Neuronal stem cell (in vitro differentiated cells): ENCODE results near the gene NEK10.
A peak's percentile ranks its signal among the peaks of the same experiment; 100 is the strongest.

Source experiments
- DNase-seq: peaks from one replicate; pipeline ENCODE4 v3.0.0-alpha.2; 2013; ENCODE audit warnings: low spot score
- H2AFZ ChIP-seq: one replicate; pipeline ENCODE4 v1.6.1; 2013; ENCODE audit warnings: mild to moderate bottlenecking, low read length, inconsistent platforms
- H2AK5ac ChIP-seq: 2 replicates; pipeline ENCODE4 v1.6.1; 2013; ENCODE audit warnings: low read depth, mild to moderate bottlenecking, inconsistent platforms, low read length, moderate library complexity, mixed read lengths
- H2BK120ac ChIP-seq: 2 replicates; pipeline ENCODE4 v1.6.1; 2013; ENCODE audit warnings: low read depth, mild to moderate bottlenecking, inconsistent platforms, low read length, moderate library complexity, mixed read lengths
- H2BK12ac ChIP-seq: one replicate; pipeline ENCODE4 v1.6.1; 2013; ENCODE audit warnings: low read length, inconsistent platforms
- H2BK15ac ChIP-seq: 2 replicates; pipeline ENCODE4 v1.6.1; 2013; ENCODE audit warnings: mild to moderate bottlenecking, low read length, inconsistent platforms, mixed read lengths
- H2BK5ac ChIP-seq: one replicate; pipeline ENCODE4 v1.6.1; 2013; ENCODE audit warnings: inconsistent platforms, mild to moderate bottlenecking, low read length, moderate library complexity
- H3K14ac ChIP-seq: one replicate; pipeline ENCODE4 v1.6.1; 2013; ENCODE audit warnings: low read length, inconsistent platforms
- H3K18ac ChIP-seq: 2 replicates; pipeline ENCODE4 v1.6.1; 2013; ENCODE audit warnings: low read length, inconsistent platforms
- H3K23ac ChIP-seq: 2 replicates; pipeline ENCODE4 v1.6.1; 2013; ENCODE audit warnings: low read depth, mild to moderate bottlenecking, mixed read lengths, low read length, inconsistent platforms; ENCODE audit not compliant: poor library complexity
- H3K27ac ChIP-seq: replicated peaks from 3 replicates; pipeline ENCODE4 v1.5.1; 2013; ENCODE audit warnings: low read length, inconsistent platforms
- H3K27me3 ChIP-seq, 3 experiments: 2 replicates each; pipeline ENCODE4 v1.6.1; 2013; ENCODE audit warnings: low read length in 3 of 3, mild to moderate bottlenecking in 2 of 3, inconsistent platforms in 1 of 3, low read depth in 1 of 3, mixed read lengths in 1 of 3, moderate library complexity in 1 of 3; ENCODE audit not compliant: control insufficient read depth in 3 of 3, insufficient read depth in 3 of 3
- H3K36me3 ChIP-seq, 2 donors: replicated peaks in 1 of 2; 2 replicates each; pipeline ENCODE4 v1.6.1; 2013; ENCODE audit warnings: low read length in 2 of 2; ENCODE audit not compliant: control insufficient read depth in 2 of 2, insufficient read depth in 2 of 2
- H3K4ac ChIP-seq: 2 replicates; pipeline ENCODE4 v1.6.1; 2013; ENCODE audit warnings: inconsistent platforms, mild to moderate bottlenecking, low read length, moderate library complexity
- H3K4me1 ChIP-seq, 2 donors: 1 replicate in 1 of 2; 2 replicates in 1 of 2; pipeline ENCODE4 v1.6.1; 2013; ENCODE audit warnings: low read length in 2 of 2, low read depth in 1 of 2; ENCODE audit not compliant: control insufficient read depth in 2 of 2, insufficient read depth in 1 of 2
- H3K4me2 ChIP-seq: one replicate; pipeline ENCODE4 v1.6.1; 2013; ENCODE audit warnings: mild to moderate bottlenecking, low read length, inconsistent platforms; ENCODE audit not compliant: insufficient read depth, poor library complexity, severe bottlenecking
- H3K4me3 ChIP-seq, 2 donors: 2 replicates each; pipeline ENCODE4 v1.5.1; 2013; ENCODE audit warnings: low read length in 2 of 2, mild to moderate bottlenecking in 2 of 2, inconsistent platforms in 1 of 2, moderate library complexity in 1 of 2
- H3K79me1 ChIP-seq: one replicate; pipeline ENCODE4 v1.6.1; 2013; ENCODE audit warnings: low read depth, mild to moderate bottlenecking, inconsistent platforms, low read length, moderate library complexity
- H3K9ac ChIP-seq: one replicate; pipeline ENCODE4 v1.6.1; 2013; ENCODE audit warnings: mild to moderate bottlenecking, low read depth, low read length, inconsistent platforms; ENCODE audit not compliant: poor library complexity
- H3K9me3 ChIP-seq, 2 donors: replicated peaks in 1 of 2; 2 replicates each; pipeline versions ENCODE3 to v1.6.1; 2013; ENCODE audit warnings: low read length in 2 of 2, mild to moderate bottlenecking in 2 of 2, inconsistent platforms in 1 of 2, low read depth in 1 of 2, mixed read lengths in 1 of 2, moderate library complexity in 1 of 2; ENCODE audit not compliant: control insufficient read depth in 2 of 2, insufficient read depth in 1 of 2
- H4K8ac ChIP-seq: one replicate; pipeline ENCODE4 v1.6.1; 2013; ENCODE audit warnings: low read depth, mild to moderate bottlenecking, inconsistent platforms, low read length, moderate library complexity
- H4K91ac ChIP-seq: one replicate; pipeline ENCODE4 v1.6.1; 2013; ENCODE audit warnings: low read length, low read depth, mild to moderate bottlenecking, inconsistent platforms; ENCODE audit not compliant: poor library complexity
- WGBS, 2 donors: extraction: QIAGEN DNeasy Blood & Tissue Kit; methylation state at CpG; one replicate each; pipeline ENCODE4 v1.1.7; 2013; ENCODE audit warnings: missing lambda C conversion rate in 2 of 2, mixed read lengths in 1 of 2; ENCODE audit not compliant: insufficient read length in 2 of 2, insufficient replicate concordance in 1 of 2; ENCODE audit errors: extremely low coverage in 2 of 2; 5-methylcytosine and 5-hydroxymethylcytosine counted together

NEK10 gene

GRCh38 chr3:27200721-27201489, 168.3 kb downstream of the NEK10 start:
- Histone ChIP-seq H4K91ac (no peak overlapping the region), H4K8ac (no peak overlapping the region), H2AFZ (peak overlapping the region; percentile 28), H3K27me3 (no peaks in the 10 kb centered on the region), H2BK15ac (no peak overlapping the region), H3K23ac (no peak overlapping the region), H3K36me3 (no peaks in the 10 kb centered on the region), H3K4me1 (no peaks in the 10 kb centered on the region), H2BK12ac (no peak overlapping the region), H3K18ac (no peak overlapping the region), H3K9me3 (no peaks in the 10 kb centered on the region), H2BK120ac (no peak overlapping the region), H3K14ac (no peak overlapping the region), H3K4ac (no peak overlapping the region), H2AK5ac (no peak overlapping the region), H3K27ac (no peak overlapping the region), H3K4me3 (no peak overlapping the region), H3K79me1 (no peaks in the 10 kb centered on the region), H3K4me2 (no peak overlapping the region), H2BK5ac (no peak overlapping the region), H3K9ac (no peak overlapping the region)
- no peak for DNase-seq
- no CpG with 5 or more reads among the region's 2 CpGs for WGBS, 2 donors

GRCh38 chr3:27194861-27195483, 174.2 kb downstream of the NEK10 start:
- Histone ChIP-seq H2AK5ac (no peak overlapping the region), H2BK120ac (no peak overlapping the region), H3K4me1 (no peaks in the 10 kb centered on the region), H3K27me3 (no peaks in the 10 kb centered on the region), H3K23ac (no peak overlapping the region), H2BK12ac (no peak overlapping the region), H3K9me3 (no peaks in the 10 kb centered on the region), H3K79me1 (no peaks in the 10 kb centered on the region), H2BK5ac (no peak overlapping the region), H3K18ac (no peak overlapping the region), H3K4ac (no peak overlapping the region), H2AFZ (no peak overlapping the region), H3K14ac (no peak overlapping the region), H3K4me3 (no peak overlapping the region), H3K9ac (no peak overlapping the region), H3K36me3 (no peaks in the 10 kb centered on the region), H2BK15ac (no peak overlapping the region), H3K27ac (no peak overlapping the region), H3K4me2 (no peak overlapping the region), H4K91ac (no peak overlapping the region), H4K8ac (no peak overlapping the region)
- DNase-seq: no peak
- WGBS, 2 donors: no CpG with 5 or more reads among the region's 1 CpG

GRCh38 chr3:27193056-27193455, 176.1 kb downstream of the NEK10 start:
- no peaks in the 10 kb centered on the region for H3K36me3 ChIP-seq

GRCh38 chr3:27186013-27186412, 183.2 kb downstream of the NEK10 start:
- no peak overlapping the region for H3K23ac ChIP-seq
- no peak overlapping the region for H4K91ac ChIP-seq
- WGBS, 2 donors: no CpG with 5 or more reads among the region's 5 CpGs
- H3K79me1 ChIP-seq: no peaks in the 10 kb centered on the region
- H3K18ac ChIP-seq: no peak overlapping the region
- H3K4ac ChIP-seq: no peak overlapping the region
- no peak overlapping the region for H2BK15ac ChIP-seq
- H3K27ac ChIP-seq: no peak overlapping the region
- no peaks in the 10 kb centered on the region for H3K27me3 ChIP-seq
- DNase-seq: no peak
- no peak overlapping the region for H4K8ac ChIP-seq
- H3K4me3 ChIP-seq: no peak overlapping the region
- no peak overlapping the region for H2BK120ac ChIP-seq
- H3K4me2 ChIP-seq: no peak overlapping the region
- H3K36me3 ChIP-seq: no peaks in the 10 kb centered on the region
- H2BK12ac ChIP-seq: no peak overlapping the region
- H3K4me1 ChIP-seq: no peaks in the 10 kb centered on the region
- H3K9ac ChIP-seq: no peak overlapping the region
- H2AFZ ChIP-seq: no peak overlapping the region
- H2BK5ac ChIP-seq: no peak overlapping the region
- H3K14ac ChIP-seq: no peak overlapping the region
- no peak overlapping the region for H2AK5ac ChIP-seq
- H3K9me3 ChIP-seq: no peaks in the 10 kb centered on the region

More at GRCh38 chr3:27193056-27193455, 176.1 kb downstream of the NEK10 start:
- no peak overlapping the region for H4K91ac ChIP-seq
- no peaks in the 10 kb centered on the region for H3K4me1 ChIP-seq
- no peak overlapping the region for H3K14ac ChIP-seq
- H2BK5ac ChIP-seq: no peak overlapping the region
- no peaks in the 10 kb centered on the region for H3K27me3 ChIP-seq
- no peaks in the 10 kb centered on the region for H3K79me1 ChIP-seq
- no peak overlapping the region for H2AFZ ChIP-seq
- no peak overlapping the region for H2BK120ac ChIP-seq
- no peaks in the 10 kb centered on the region for H3K9me3 ChIP-seq
- no peak overlapping the region for H4K8ac ChIP-seq
- DNase-seq: no peak
- no CpG with 5 or more reads among the region's 2 CpGs for WGBS, 2 donors
- no peak overlapping the region for H3K4ac ChIP-seq
- no peak overlapping the region for H2BK15ac ChIP-seq
- H3K9ac ChIP-seq: no peak overlapping the region
- no peak overlapping the region for H2BK12ac ChIP-seq
- H3K18ac ChIP-seq: no peak overlapping the region
- no peak overlapping the region for H3K23ac ChIP-seq
- no peak overlapping the region for H3K27ac ChIP-seq
- no peak overlapping the region for H3K4me3 ChIP-seq
- H3K4me2 ChIP-seq: no peak overlapping the region
- H2AK5ac ChIP-seq: no peak overlapping the region
